Bronchial epithelial cell (primary cell): ENCODE results near the gene TRIM27. TPM values are rescaled to one million over a fixed set of nuclear protein-coding genes. Genes with fewer than 3 reads are reported as not detected.
A peak's percentile ranks its signal among the peaks of the same experiment; 100 is the strongest.

Experiments used
- DNase-seq: peaks from one replicate; pipeline ENCODE4 v3.0.0-alpha.2; 2010; ENCODE audit warnings: low read depth
- FAIRE-seq: peaks from 2 replicates; lab custom pipeline; 2011; peaks lifted over from hg19 to GRCh38; lab: Jason Lieb, UNC
- H3K27me3 ChIP-seq: 2 replicates; pipeline ENCODE4 v1.5.1; 2011; ENCODE audit warnings: low read length; ENCODE audit not compliant: control insufficient read depth, insufficient read depth
- H3K36me3 ChIP-seq: 2 replicates; pipeline ENCODE4 v1.5.1; 2011; ENCODE audit warnings: low read length; ENCODE audit not compliant: control insufficient read depth, insufficient read depth
- H3K4me3 ChIP-seq: 2 replicates; pipeline ENCODE4 v1.5.1; 2011; ENCODE audit warnings: mild to moderate bottlenecking, low read depth, low read length, control low read depth
- CTCF ChIP-seq: IDR thresholded peaks from 2 replicates; pipeline ENCODE4 v1.5.1; 2011; ENCODE audit warnings: mild to moderate bottlenecking, moderate library complexity, low read length, control low read depth, inconsistent platforms; ENCODE audit not compliant: insufficient read depth, severe bottlenecking
- total RNA-seq: library from RNA; depleted of rRNA; stranded (reverse); fragments of >200 nt; gene quantifications from 2 replicates; pipeline ENCODE4 v1.2.1, GENCODE V29; 2014

The TRIM27 gene
- total RNA-seq, 1 donor from 2014 or later = 39.0 TPM

- H3K36me3 ChIP-seq = peaks cover 21% of the 10 kb centered on the region
- H3K4me3 ChIP-seq = no peak overlapping the region
- DNase-seq = no peak
- no peak for FAIRE-seq
- no peak for TF ChIP-seq CTCF
- no peaks in the 10 kb centered on the region for H3K27me3 ChIP-seq
Observed at GRCh38 chr6:28920281-28920680, 3.5 kb downstream of the TRIM27 start.

- DNase-seq (no peak), FAIRE-seq (no peak)
- H3K4me3 ChIP-seq = no peak overlapping the region
- no peak for TF ChIP-seq CTCF
- H3K27me3 ChIP-seq = no peaks in the 10 kb centered on the region
- peaks cover 21% of the 10 kb centered on the region for H3K36me3 ChIP-seq
Observed at GRCh38 chr6:28914941-28915340, 8.8 kb downstream of the TRIM27 start.

GRCh38 chr6:28910901-28911690 is 12.7 kb downstream of the TRIM27 start:
- Histone ChIP-seq H3K27me3 (no peaks in the 10 kb centered on the region), H3K36me3 (peaks cover 12% of the 10 kb centered on the region), H3K4me3 (no peak overlapping the region)
- no peak for TF ChIP-seq CTCF
- peak; percentile 79 for DNase-seq
- no peak for FAIRE-seq

GRCh38 chr6:28907394-28907793 is 16.4 kb downstream of the TRIM27 start:
- no peak for TF ChIP-seq CTCF
- Histone ChIP-seq H3K4me3 (no peak overlapping the region), H3K27me3 (no peaks in the 10 kb centered on the region), H3K36me3 (peaks cover 21% of the 10 kb centered on the region)
- FAIRE-seq (no peak), DNase-seq (peak; percentile 68)

- Histone ChIP-seq H3K27me3 (no peaks in the 10 kb centered on the region), H3K4me3 (no peak overlapping the region), H3K36me3 (peaks cover 18% of the 10 kb centered on the region)
- FAIRE-seq (no peak), DNase-seq (no peak)
- no peak for TF ChIP-seq CTCF
Observed at GRCh38 chr6:28906669-28907068, 17.1 kb downstream of the TRIM27 start.

GRCh38 chr6:28903686-28904085 is 20.1 kb downstream of the TRIM27 start:
- DNase-seq (no peak), FAIRE-seq (no peak)
- TF ChIP-seq CTCF = no peak
- Histone ChIP-seq H3K36me3 (peaks cover 16% of the 10 kb centered on the region), H3K27me3 (no peaks in the 10 kb centered on the region), H3K4me3 (no peak overlapping the region)
